GM21367 (cell line): ENCODE measurements around the gene ADAMTS17.

Source experiments
- ATAC-seq: cut with Tn5 transposase; IDR thresholded peaks from one replicate; pipeline ENCODE4 v1.9.1; 2021; ENCODE audit not compliant: unreplicated experiment

Gene ADAMTS17

DNA sequence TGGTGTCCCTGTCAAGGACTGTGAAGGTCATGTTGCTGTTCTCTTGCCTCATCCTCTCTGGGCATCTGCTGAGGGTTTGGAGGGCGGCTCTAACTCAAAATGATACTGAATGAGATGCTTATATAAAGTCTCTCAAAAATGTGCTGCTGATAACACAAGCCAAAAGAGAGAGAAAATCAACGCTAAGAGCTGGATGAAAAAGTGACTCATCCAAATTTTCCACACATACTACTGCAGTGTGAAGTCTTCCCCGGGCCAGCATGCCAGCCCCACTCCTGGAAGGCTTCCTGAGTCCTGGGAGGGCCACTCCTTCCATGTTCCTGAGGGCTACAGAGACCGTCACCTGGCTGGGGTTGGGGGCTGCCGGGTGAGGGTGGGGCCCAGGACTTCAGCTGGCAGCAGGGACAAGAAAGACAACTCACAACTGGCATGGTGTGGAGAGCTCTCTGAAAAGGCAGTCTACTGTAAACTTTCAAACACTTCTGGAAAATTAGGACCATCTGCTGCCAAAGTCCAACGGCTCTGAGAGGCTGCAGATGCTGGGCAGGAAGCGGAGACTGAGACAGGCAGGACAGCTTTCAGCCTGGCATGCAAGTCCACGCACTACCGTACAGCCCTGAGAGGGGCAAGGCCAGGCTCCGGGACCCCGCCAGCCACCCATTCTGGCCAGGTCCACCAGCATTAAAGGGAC, 200.3 kb downstream of the ADAMTS17 start:
- ATAC-seq, result no peak

GRCh38 chr15:100140527-100141308, 201.1 kb downstream of the ADAMTS17 start:
- ATAC-seq, result no peak

DNA sequence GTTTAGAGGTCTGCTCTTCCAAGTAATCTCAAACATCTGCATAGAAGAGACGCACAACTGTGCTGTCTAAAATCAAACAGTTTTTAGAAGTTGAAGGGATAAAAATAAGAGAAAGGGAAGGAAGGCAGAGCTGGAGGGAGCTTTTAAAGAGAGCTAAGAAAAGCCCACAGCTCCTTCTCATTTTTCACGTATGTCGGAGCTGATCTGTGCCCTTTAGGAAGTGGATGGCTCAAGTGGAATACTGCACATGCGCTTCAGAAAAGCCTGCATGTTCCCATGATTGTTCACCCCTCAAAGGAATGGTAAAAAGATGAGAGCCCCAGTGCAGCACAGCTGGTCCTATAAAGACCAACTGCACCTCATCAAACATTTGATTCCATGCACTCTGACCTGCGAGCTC, 207.2 kb downstream of the ADAMTS17 start:
- ATAC-seq, result no peak

DNA sequence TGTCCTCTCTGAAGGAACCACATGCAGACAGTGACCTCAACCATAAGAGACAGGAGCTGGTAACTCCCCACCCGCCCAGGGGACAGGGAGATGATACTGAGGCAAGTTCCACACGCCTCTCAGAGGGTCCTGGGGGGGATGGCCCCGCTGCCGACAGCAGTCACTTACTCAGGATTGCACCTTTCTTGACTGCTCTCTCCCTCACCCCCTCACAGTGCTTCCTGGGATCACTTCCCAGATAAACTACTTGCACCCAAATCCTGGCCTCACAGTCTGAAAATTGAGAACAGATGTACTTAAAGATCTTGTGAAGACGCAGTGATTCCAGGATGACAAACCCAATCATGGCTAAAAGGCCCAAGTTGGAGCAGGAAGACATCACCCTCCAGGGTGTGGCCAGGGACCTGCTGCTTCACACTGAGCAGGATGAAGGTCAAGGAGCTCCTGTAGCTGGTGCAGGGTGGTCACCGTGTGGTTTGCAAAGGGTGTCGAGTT, 207.6 kb downstream of the ADAMTS17 start:
- ATAC-seq, result no peak

- no peak for ATAC-seq
These were observed 208.8 kb downstream of the ADAMTS17 start for GRCh38 chr15:100133001-100133400.

DNA sequence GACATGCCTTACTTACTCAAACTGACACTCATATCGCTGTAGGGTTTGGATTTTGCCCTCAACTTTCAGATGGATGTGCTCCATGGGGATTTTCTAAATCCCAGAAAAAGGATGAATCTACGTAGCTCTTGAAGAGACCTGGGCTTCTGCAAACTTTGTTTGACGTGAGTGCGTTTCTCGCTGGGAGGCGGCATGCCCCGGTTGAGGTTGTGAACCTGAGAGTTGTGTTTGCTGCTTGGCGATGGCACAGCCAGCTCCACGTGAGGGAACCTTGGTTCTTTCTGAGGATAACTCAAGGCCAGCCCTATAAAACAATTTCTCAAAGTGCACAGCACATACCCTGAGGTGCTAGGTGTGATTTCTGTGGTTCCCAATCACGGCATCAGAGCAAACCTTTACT, 209.5 kb downstream of the ADAMTS17 start:
- ATAC-seq, result no peak

DNA sequence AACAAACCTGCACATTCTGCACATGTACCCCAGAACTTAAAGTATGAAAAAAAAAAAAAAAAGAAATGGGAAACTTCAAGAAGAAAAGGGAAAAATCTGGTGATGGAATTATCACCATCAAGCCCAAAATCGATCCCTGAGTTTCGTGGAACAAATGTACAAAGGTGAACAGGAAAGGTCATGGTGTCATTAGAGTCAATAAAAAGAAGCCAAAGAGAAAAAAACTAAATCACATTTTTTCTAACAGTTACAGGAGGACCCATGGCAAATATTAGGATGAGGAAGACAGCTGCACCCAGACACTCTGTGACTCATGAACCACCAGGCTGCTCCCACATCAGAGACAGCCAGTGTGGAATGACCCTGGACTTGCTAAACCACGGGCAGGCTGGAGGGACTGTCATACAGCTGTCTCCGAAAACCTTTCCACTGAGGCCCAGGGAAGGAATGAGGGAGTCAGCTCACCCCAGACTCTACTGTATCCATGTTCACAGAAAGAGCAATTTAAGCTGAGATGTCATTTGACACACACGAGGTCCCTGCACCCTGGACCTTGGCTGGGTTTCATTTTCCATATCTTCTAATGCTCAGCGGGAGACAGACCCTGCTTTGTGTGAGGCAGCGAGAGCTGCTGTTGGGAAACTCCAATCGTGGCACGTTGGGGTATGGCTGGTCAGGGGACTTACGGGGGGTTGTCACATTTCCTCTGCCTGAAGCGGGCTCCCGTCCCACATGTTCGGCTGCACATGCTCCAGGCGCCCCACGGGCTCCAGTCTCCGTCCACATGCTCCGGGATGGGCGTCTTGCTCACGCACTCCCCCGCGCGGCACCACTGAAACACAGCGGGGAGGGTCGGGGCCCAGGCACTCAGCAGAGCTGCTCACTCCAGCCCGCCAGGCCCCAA, 210.2 kb downstream of the ADAMTS17 start:
- ATAC-seq, result no peak

GRCh38 chr15:100129677-100130076, 212.1 kb downstream of the ADAMTS17 start:
- no peak for ATAC-seq

DNA sequence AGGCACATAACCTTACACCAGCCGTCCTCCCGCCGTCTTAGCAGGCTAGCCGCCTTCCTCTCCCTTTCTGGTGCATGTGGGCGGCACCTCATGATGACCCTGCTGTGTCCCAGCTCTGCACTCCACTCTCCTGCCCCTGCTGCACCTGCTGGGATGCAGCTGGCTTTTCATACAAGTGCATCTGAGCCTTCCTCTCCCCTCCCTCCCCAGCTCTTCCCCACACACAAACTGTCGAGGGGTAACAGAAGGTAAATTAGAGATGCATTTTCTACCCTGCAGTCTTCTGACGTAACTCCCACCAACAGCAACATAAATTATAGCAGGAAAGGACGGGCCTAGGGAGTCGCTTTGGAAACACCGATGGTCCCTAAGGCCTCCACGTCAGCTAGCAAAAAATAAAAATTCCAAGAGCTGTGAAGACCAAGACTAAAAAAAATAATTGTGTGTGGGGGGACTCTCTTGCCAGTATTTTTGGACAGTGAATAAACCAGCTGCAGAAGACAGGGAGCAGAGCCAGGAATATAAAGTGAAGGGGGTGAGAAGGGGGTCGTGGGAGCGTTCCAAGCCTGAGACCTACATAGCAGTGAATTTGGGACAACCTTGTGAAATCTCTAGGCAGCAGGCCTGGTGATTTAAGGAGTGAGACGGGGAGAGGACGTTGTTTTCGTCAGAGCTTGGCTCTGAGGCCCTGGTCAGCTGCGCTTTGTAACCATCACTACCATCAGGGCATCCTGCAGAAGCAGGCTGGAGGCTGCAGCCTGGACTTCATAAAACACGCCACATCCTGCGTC, 216.2 kb downstream of the ADAMTS17 start:
- ATAC-seq, result no peak

- no peak for ATAC-seq
These were observed 216.8 kb downstream of the ADAMTS17 start for GRCh38 chr15:100124936-100125335.

DNA sequence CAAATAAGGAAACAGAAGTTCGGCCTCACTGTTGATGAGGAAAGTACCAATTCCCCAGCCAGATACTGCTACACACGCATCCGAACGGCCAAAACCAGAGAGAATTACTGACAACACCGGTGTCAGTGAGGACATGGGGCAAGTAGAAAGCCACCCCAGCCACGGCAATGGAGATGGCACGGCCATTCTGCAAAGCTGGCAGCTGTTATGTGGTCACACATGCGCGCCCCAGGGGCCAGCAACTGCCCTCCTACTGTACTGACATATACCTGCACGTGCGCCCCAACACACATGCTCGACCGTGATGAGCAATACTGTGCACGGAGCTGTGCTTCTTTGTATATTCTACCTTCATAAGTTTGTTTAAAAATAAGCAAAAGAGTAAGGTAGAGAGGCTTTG, 217.4 kb downstream of the ADAMTS17 start:
- no peak for ATAC-seq

DNA sequence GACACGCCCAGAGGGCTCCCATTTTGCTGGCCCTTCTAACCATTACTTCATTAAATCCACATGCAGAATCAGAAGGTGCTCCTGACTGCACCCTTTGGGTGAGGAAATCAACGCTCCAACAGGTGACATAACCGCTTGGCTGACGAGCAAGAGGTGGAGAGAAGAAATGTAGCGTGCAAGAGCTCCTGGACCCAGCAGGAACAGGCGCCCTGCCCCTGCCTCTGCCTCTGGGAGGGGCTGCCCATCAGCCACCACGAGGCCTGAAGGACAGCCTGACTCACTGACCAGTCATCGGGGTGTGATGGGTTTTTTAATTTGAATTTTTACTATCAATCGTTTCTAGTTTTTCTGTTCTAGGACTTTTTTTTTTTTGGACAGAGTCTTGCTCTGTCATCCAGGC, 218.2 kb downstream of the ADAMTS17 start:
- ATAC-seq, result no peak

- no peak for ATAC-seq
These were observed 220.5 kb downstream of the ADAMTS17 start for GRCh38 chr15:100121285-100121684.

DNA sequence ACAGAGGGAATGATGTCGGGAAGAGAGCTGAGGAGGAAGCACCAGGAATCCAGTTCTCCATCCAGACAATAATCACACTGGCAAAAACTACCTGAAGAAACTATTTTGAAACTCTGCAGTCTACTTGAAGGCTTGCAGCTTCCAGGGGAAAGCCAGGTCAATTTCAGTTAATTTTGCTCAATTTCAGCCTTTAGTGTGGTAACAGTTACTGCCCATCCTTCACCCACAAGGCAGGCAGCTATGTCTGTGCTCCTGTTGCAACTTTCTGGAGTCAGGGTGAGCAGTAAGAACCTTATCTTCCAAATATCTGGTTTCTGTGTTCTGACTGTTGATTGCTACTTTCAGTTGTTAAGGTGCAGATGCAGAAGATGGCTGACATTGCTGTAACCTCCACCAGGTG, 221.7 kb downstream of the ADAMTS17 start:
- no peak for ATAC-seq

- ATAC-seq, result no peak
These were observed 223.2 kb downstream of the ADAMTS17 start for GRCh38 chr15:100118546-100118945.

DNA sequence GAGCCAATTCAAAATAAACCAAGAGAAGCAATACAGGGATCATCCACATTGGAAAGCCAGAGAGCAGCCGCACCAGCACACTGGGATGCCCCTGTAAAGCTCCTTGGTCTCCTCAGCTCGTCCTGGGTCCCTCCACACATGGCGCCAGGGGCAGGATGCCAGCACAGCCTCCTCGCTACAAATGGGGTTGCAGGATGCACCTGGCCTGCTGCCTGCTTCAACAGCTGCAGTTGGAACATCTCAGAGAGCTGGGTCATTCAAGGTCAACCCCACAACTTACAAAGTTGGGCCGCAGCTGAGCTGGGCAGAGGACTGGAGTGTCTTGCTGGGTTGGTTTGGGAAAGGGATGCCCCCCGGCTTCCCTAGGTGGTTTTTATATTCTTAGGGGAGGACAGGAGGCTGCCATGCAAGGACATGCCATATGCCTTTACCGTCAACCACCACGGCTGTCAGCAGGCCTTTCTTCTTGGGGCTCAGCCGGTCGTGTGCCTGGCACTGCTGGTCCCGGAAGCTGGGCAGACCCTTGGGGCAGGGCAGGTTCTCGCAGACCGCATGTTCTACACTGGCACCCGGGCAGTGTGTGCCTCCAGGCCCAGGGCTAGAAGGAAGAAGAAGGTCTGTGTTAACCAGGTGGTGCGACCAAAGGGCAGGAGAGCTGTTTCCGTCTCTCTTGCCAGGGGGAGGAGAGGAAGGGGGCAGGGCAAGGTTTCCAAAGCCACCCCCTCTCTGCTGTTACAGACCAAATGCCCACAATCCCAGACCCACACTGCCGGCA, 225.2 kb downstream of the ADAMTS17 start:
- no peak for ATAC-seq

DNA sequence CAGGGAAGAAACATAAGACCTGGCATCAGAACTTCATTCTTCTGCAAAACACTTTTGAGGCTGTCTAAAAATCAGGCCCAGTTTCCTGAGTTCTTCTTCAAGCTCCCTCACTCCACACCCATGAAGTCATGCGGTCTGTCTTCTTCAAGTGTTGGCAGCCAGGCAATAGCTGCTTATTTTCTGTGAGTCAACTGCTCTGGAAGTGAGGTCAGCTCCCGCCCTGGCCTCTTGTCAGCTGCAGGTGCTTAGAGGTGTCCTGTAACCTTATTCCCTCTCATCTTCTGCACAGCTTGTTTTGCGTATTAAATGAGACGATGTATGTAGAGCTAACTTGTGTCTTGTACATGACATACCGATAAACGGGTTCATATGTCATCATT, 226.1 kb downstream of the ADAMTS17 start:
- ATAC-seq, result no peak

DNA sequence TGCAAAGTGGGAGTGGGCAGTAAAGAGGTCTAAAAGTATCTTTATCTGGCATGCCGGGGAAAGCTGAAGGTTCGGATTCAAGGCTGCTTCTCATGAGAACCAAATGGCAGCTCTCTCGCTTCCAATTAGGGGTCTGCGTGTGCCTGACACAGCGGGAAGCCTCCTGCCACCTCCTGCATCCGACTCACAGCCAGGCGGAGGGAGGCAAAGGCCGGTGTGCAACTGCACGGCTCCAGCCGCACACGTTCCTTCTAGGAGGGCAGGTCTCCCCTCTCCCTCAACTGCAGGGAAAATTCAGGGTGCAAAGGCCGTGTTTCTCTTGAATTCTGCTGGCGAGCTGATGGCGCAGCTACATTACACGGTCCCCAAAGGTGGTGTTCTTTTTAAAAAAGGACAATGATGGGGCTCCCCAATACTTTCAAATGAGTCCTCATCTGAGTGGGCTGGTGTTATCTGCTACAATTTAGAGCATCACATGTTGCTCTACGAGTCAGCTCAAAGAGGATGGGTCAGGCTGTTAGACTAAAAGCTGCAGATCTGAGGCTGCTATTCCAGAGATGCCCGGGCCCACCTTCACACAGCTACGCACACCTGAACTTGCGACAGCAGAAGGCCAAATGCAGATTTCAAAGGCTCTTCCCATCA, 226.6 kb downstream of the ADAMTS17 start:
- no peak for ATAC-seq

GRCh38 chr15:100114571-100114970, 227.2 kb downstream of the ADAMTS17 start:
- no peak for ATAC-seq
